ENCODE data around the gene CDH13. TPM values are rescaled to one million over a fixed set of nuclear protein-coding genes. Genes with fewer than 3 reads are reported as not detected.

CDH13 gene
- total and polyA plus RNA-seq, 12 donors = 0.86 to 30.6 (median 2.4) TPM

GRCh38 chr16:83475108-83475507 lies 848.3 kb downstream of the CDH13 start:
- H3K27ac ChIP-seq = no peak overlapping the region
- H3K4me3 ChIP-seq = no peak overlapping the region
- no peaks in the 10 kb centered on the region for H3K4me1 ChIP-seq (replicated peaks in 1 of 2)
- no peaks in the 10 kb centered on the region for H3K9me3 ChIP-seq (replicated peaks in 1 of 3)
- no peaks in the 10 kb centered on the region for H3K27me3 ChIP-seq
- DNase-seq = no peak
- 57 to 83% (median 68%) methylated on average over 3 to 5 of the region's 5 CpGs for WGBS, 4 donors
- intact Hi-C loops (cut with DNase I) = no loop called here
- no peaks in the 10 kb centered on the region for H3K36me3 ChIP-seq (replicated peaks in 1 of 2)
- TF ChIP-seq CTCF (IDR thresholded peaks at IDR 0.05) (no peak), POLR2A (IDR thresholded peaks at IDR 0.05) (no peak)

GRCh38 chr16:83481589-83481988 lies 854.8 kb downstream of the CDH13 start:
- 55 to 87% (median 64%) methylated on average over 7 of the region's 7 CpGs for WGBS, 4 donors
- H3K9me3 ChIP-seq (replicated peaks in 1 of 3) = no peaks in the 10 kb centered on the region
- DNase-seq = no peak
- no peaks in the 10 kb centered on the region for H3K4me1 ChIP-seq (replicated peaks in 1 of 2)
- intact Hi-C loops (cut with DNase I) = no loop called here
- H3K4me3 ChIP-seq = no peak overlapping the region
- no peaks in the 10 kb centered on the region for H3K36me3 ChIP-seq (replicated peaks in 1 of 2)
- no peaks in the 10 kb centered on the region for H3K27me3 ChIP-seq
- no peak overlapping the region for H3K27ac ChIP-seq
- TF ChIP-seq CTCF (IDR thresholded peaks at IDR 0.05) (no peak), POLR2A (IDR thresholded peaks at IDR 0.05) (no peak)

- H3K27me3 ChIP-seq = no peaks in the 10 kb centered on the region
- H3K27ac ChIP-seq = no peak overlapping the region
- no peaks in the 10 kb centered on the region for H3K36me3 ChIP-seq (replicated peaks in 1 of 2)
- DNase-seq = no peak
- H3K9me3 ChIP-seq (replicated peaks in 1 of 3) = no peaks in the 10 kb centered on the region
- TF ChIP-seq CTCF (IDR thresholded peaks at IDR 0.05) = no peak
- no peak for TF ChIP-seq POLR2A (IDR thresholded peaks at IDR 0.05)
- H3K4me3 ChIP-seq = no peak overlapping the region
- intact Hi-C loops (cut with DNase I) = no loop called here
- no peaks in the 10 kb centered on the region for H3K4me1 ChIP-seq (replicated peaks in 1 of 2)
- 58 to 65% (median 64%) methylated on average over 9 of the region's 9 CpGs for WGBS, 4 donors
Observed at GRCh38 chr16:83482545-83483162, 855.9 kb downstream of the CDH13 start.

- WGBS, 4 donors = 50 to 63% (median 56%) methylated on average over 2 of the region's 2 CpGs
- Histone ChIP-seq H3K4me3 (no peak overlapping the region), H3K27ac (no peak overlapping the region), H3K36me3 (replicated peaks in 1 of 2) (no peaks in the 10 kb centered on the region), H3K27me3 (no peaks in the 10 kb centered on the region), H3K9me3 (replicated peaks in 1 of 3) (no peaks in the 10 kb centered on the region), H3K4me1 (replicated peaks in 1 of 2) (no peaks in the 10 kb centered on the region)
- intact Hi-C loops (cut with DNase I) = no loop called here
- DNase-seq = no peak
- TF ChIP-seq CTCF (IDR thresholded peaks at IDR 0.05) (no peak), POLR2A (IDR thresholded peaks at IDR 0.05) (no peak)
Observed at GRCh38 chr16:83490073-83490472, 863.3 kb downstream of the CDH13 start.

Data from adrenal gland (tissue), 12 donors.